Ovary (tissue), 3 donors: ENCODE results near the gene LEKR1.

Experiments
- CTCF ChIP-seq, 3 donors: fragments of 450-650 bp in 2 of 3; fragments of 200-600 bp in 1 of 3; IDR thresholded peaks; one replicate each; pipeline versions ENCODE4 v1.5.1 to v1.8.0; 2016 to 2022; ENCODE audit warnings: antibody characterized with exemption in 3 of 3, mild to moderate bottlenecking in 1 of 3
- EP300 ChIP-seq: sonication (generic); formaldehyde crosslinking; IDR thresholded peaks from one replicate; pipeline ENCODE4 v1.6.1; 2017; ENCODE audit warnings: antibody characterized with exemption
- POLR2A ChIP-seq: fragments of 450-650 bp; IDR thresholded peaks from one replicate; pipeline ENCODE4 v1.6.1; 2017; ENCODE audit warnings: antibody characterized with exemption, mild to moderate bottlenecking, moderate library complexity
- donor health status: DM: no; HTN: no; CAD: no.

- TF ChIP-seq CTCF (IDR thresholded peaks at IDR 0.05), result no peak
- TF ChIP-seq POLR2A, result no peak
- no peak for TF ChIP-seq EP300
These were observed 13.4 kb upstream of the LEKR1 start for GRCh38 chr3:156812521-156813335.
